CD4-positive, alpha-beta memory T cell (primary cell): Measurements from ENCODE around the gene GBX1. TPM values are rescaled to one million over a fixed set of nuclear protein-coding genes. Genes with fewer than 3 reads are reported as not detected.
A peak's percentile ranks its signal among the peaks of the same experiment; 100 is the strongest.

Experiments used
- CTCF ChIA-PET: fragments of 350-600 bp; sonication (Branson Sonifier 250); formaldehyde crosslinking; loops from one replicate; lab custom pipeline; 2021; ENCODE audit warnings: inconsistent platforms; ENCODE audit not compliant: partially characterized antibody; lab: Charles Lee
- POLR2A ChIA-PET: fragments of 350-600 bp; sonication (Branson Sonifier 250); formaldehyde crosslinking; loops from one replicate; lab custom pipeline; 2021; ENCODE audit not compliant: partially characterized antibody; lab: Charles Lee
- DNase-seq, 5 donors: peaks; one replicate each; pipeline versions ENCODE4 v3.0.0 to v3.0.0-alpha.2; 2020 to 2022; ENCODE audit warnings: mixed read lengths in 1 of 5
- H3K27ac ChIP-seq: one replicate; pipeline ENCODE4 v1.7.0; 2013; ENCODE audit warnings: low read depth, low read length
- H3K27me3 ChIP-seq: 2 replicates; pipeline ENCODE4 v1.7.0; 2013; ENCODE audit warnings: mild to moderate bottlenecking, low read length, moderate library complexity; ENCODE audit not compliant: insufficient read depth
- H3K36me3 ChIP-seq: 2 replicates; pipeline ENCODE4 v1.7.0; 2013; ENCODE audit warnings: mild to moderate bottlenecking, low read length, moderate library complexity; ENCODE audit not compliant: insufficient read depth
- H3K4me1 ChIP-seq: 2 replicates; pipeline ENCODE4 v1.7.0; 2013; ENCODE audit warnings: mild to moderate bottlenecking, low read length, moderate library complexity; ENCODE audit not compliant: insufficient read depth
- H3K4me3 ChIP-seq, 2 donors: one replicate each; pipeline ENCODE4 v1.7.0; 2013; ENCODE audit warnings: low read length in 2 of 2, mild to moderate bottlenecking in 1 of 2
- H3K9me3 ChIP-seq, 2 donors: one replicate each; pipeline ENCODE4 v1.7.0; 2013; ENCODE audit warnings: low read length in 2 of 2, control low read depth in 1 of 2; ENCODE audit not compliant: control insufficient read depth in 1 of 2
- H3K27ac Mint-ChIP-seq, 7 donors: one replicate each; pipeline ENCODE4 v1.8.0; 2020 to 2021; ENCODE audit warnings: mixed read lengths in 7 of 7, mild to moderate bottlenecking in 6 of 7, inconsistent platforms in 3 of 7, moderate library complexity in 3 of 7
- H3K27me3 Mint-ChIP-seq, 2 donors: one replicate each; pipeline ENCODE4 v1.8.0; 2020 to 2021; ENCODE audit warnings: mixed read lengths in 2 of 2
- H3K36me3 Mint-ChIP-seq, 2 donors: one replicate each; pipeline ENCODE4 v1.8.0; 2020 to 2021; ENCODE audit warnings: mixed read lengths in 2 of 2, inconsistent platforms in 1 of 2, mild to moderate bottlenecking in 1 of 2
- H3K4me1 Mint-ChIP-seq, 4 donors: one replicate each; pipeline ENCODE4 v1.8.0; 2020 to 2021; ENCODE audit warnings: mixed read lengths in 4 of 4, mild to moderate bottlenecking in 1 of 4
- H3K4me3 Mint-ChIP-seq, 8 donors: one replicate each; pipeline ENCODE4 v1.8.0; 2020 to 2021; ENCODE audit warnings: mixed read lengths in 8 of 8, mild to moderate bottlenecking in 7 of 8, moderate library complexity in 6 of 8, inconsistent platforms in 3 of 8
- H3K9me3 Mint-ChIP-seq, 8 donors: one replicate each; pipeline ENCODE4 v1.8.0; 2020 to 2021; ENCODE audit warnings: mixed read lengths in 8 of 8, mild to moderate bottlenecking in 5 of 8, inconsistent platforms in 3 of 8, moderate library complexity in 1 of 8
- intact Hi-C: fragments of 100-400 bp; cut with micrococcal nuclease; formaldehyde crosslinking; loops from one replicate; pipeline ENCODE4 v1.15.1; 2023
- polyA plus RNA-seq, 2 donors: library from polyadenylated mRNA; unstranded; fragments of 300-500 nt; fragmentation: Illumina TruSeq; gene quantifications; one replicate each; pipeline ENCODE4 v1.2.3, GENCODE V29; 2021
- total RNA-seq, 2 experiments: library from RNA; stranded (reverse); gene quantifications; one replicate each; pipeline ENCODE4 v1.2.3, GENCODE V29; 2021

GBX1 gene
- total and polyA plus RNA-seq, 4 experiments from 2014 or later, result not detected

DNA sequence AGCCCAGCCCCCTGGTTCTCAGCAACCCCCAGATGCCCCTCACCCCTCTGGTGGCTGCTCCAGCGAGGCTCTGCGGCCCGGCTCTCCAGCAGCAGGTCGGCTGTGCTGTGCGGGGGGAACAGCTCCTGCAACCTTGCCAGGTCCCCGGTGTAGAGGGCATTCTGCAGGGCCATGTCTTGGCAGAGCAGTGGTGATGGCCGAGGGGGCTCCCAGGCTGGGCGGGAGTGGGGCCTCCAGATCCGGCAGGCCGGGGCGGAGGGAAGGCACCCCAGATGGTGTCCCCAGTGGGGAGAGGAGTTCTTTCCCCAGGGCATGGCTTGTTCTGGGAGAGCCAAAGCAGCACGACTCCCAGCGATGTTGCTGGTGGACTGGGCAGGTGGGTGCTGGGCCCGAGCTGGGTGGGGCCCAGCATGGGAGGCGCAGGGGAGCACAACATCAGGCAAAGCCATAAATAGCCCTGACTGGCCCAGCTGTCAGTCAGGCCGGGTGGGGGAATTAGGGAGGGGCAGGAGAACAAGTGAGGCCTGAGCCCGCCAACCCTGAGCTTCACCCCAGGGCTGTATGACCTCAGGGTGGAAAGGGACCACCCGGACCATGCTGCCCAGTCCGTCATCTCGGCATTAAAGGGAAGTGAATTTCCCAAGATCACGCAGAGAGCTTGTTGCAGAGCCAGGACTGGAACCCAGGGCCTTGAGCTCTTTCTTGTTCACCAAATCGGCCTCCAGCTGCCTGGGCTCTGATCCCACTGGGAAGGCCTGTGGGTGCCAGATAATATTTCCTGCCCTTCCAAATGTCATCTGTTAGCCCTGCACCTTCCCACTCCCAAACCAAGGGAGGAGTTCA is 20.1 kb upstream of the GBX1 start:
- no peaks in the 10 kb centered on the region for H3K4me1 Mint-ChIP-seq
- no peak overlapping the region for H3K4me3 ChIP-seq
- no peaks in the 10 kb centered on the region for H3K27me3 Mint-ChIP-seq
- H3K36me3 ChIP-seq, result no peaks in the 10 kb centered on the region
- no peaks in the 10 kb centered on the region for H3K36me3 Mint-ChIP-seq
- H3K27me3 ChIP-seq, result no peaks in the 10 kb centered on the region
- H3K4me3 Mint-ChIP-seq, result no peak overlapping the region
- ChIA-PET CTCF (no interaction called here), POLR2A (no interaction called here)
- no peaks in the 10 kb centered on the region for H3K9me3 ChIP-seq
- no peak overlapping the region for H3K27ac ChIP-seq
- peaks cover 0 to 1% (median 0%) of the 10 kb centered on the region in 8 donors for H3K9me3 Mint-ChIP-seq
- H3K4me1 ChIP-seq, result no peaks in the 10 kb centered on the region
- intact Hi-C loops, result no loop called here
- no peak for DNase-seq
- H3K27ac Mint-ChIP-seq, result no peak overlapping the region

DNA sequence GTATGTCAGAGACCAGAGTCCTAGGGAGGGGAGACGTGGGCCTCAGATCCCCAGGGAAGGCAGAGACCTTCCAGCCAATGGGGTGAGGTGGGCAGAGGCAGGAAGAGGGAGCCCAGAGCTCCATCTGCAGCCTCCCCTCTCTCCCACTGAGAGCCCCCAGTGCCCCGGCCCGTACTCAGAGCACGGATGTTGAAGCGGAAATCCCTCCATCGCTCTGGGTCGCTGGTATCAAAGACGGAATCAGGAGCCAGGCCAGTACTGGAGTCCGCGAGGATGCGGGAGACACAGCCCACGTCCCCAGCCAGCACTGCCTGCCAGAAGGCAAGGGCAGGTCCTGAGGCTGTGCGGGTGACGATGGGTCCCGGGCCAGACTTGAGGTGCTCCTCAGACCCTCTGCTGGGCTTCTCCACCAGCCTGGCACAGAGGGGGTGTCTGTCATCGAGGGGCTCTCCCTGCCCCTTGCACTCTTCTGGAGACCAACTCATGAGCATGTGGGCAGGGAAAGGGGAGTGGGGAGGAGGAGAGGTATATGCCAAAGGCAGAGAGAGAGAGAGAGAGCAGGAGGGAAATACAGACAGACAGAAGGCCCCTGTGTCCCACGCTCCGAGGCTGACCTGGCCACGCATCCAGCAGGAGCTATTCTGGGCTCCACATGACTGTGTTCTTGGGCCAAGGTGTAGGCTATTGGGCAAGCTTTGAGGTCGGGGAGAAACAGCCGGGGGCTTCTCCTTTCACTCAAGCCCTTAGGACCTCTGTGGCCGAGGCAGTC is 19.3 kb upstream of the GBX1 start, which contains the start of gene ASB10:
Gene ASB10 (minus strand): TSS at position 611 of the 769 bp plus-strand sequence. CDS start 120 bp downstream, at position 491.
- no peak within 1 kb of the TSS for H3K4me3 ChIP-seq
- H3K36me3 ChIP-seq, result no peaks in the 10 kb centered on the region
- no peak for DNase-seq
- H3K36me3 Mint-ChIP-seq, result no peaks in the 10 kb centered on the region
- H3K4me1 Mint-ChIP-seq, result no peaks in the 10 kb centered on the region
- H3K27me3 ChIP-seq, result no peaks in the 10 kb centered on the region
- H3K27ac Mint-ChIP-seq, result no peak within 1 kb of the TSS
- H3K27me3 Mint-ChIP-seq, result peaks cover 0 to 2% of the 10 kb centered on the region in 2 donors
- H3K4me1 ChIP-seq, result no peaks in the 10 kb centered on the region
- no peak within 1 kb of the TSS for H3K4me3 Mint-ChIP-seq
- ChIA-PET CTCF (no interaction called here), POLR2A (no interaction called here)
- H3K9me3 Mint-ChIP-seq, result peaks cover 0 to 1% (median 0%) of the 10 kb centered on the region in 8 donors
- H3K27ac ChIP-seq, result no peak within 1 kb of the TSS
- intact Hi-C loops, result no loop called here
- no peaks in the 10 kb centered on the region for H3K9me3 ChIP-seq

DNA sequence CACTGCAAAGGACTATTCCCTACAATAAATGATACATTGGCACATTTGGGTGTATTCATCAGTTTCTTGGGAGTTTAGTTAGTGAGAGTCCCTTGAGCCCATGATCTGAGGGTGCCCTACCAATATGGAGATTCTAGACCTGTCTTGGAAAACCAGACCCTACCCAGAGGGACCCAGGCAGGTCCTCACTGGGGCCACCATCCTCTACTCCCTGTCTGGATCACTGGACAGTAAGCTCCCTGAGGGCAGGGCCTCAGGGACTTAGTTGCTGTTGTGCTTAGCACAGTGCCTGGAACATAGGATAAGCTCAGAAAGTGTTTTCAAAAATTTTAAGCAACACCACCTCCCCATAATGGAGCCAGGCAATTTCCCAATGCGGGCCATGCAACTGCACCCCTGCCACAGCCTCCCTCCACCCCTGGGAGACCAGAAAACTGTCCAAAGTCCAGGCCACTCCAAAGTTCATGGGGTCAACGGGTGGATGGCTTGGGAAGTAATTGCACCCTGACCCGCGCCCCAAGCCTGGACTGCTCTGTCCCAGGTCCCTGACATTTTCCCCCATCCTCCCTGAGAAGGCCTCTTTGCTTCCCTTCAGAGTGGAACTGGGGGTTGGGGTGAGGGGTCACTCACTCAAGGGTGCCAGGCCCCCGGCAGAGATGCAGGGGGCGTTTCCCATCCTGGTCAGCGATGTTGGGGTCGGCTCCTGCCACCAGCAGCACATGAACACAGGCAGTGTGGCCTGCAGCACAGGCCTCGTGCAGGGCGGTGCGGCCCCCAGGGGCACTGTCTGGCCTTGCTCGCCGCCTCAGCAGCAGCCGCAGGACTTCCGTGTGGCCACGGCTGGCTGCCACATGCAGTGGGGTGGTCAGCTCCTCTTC is 18.5 kb upstream of the GBX1 start:
- POLR2A ChIA-PET, result no interaction called here
- Histone ChIP-seq H3K9me3 (no peaks in the 10 kb centered on the region), H3K4me1 (no peaks in the 10 kb centered on the region), H3K4me3 (no peak overlapping the region), H3K27me3 (no peaks in the 10 kb centered on the region), H3K27ac (no peak overlapping the region), H3K36me3 (no peaks in the 10 kb centered on the region)
- Mint-ChIP-seq H3K36me3 (no peaks in the 10 kb centered on the region), H3K27ac (no peak overlapping the region), H3K4me3 (no peak overlapping the region), H3K27me3 (peaks cover 0 to 2% of the 10 kb centered on the region in 2 donors), H3K9me3 (peaks cover 0 to 1% (median 0%) of the 10 kb centered on the region in 8 donors), H3K4me1 (no peaks in the 10 kb centered on the region)
- DNase-seq, result no peak
- CTCF ChIA-PET, result interaction anchor here (1.0 kb wide), 1 partner anchor 41 kb away, joined by 3 read pairs; the partner anchor contains the start of gene ABCF2
- intact Hi-C loops, result no loop called here

DNA sequence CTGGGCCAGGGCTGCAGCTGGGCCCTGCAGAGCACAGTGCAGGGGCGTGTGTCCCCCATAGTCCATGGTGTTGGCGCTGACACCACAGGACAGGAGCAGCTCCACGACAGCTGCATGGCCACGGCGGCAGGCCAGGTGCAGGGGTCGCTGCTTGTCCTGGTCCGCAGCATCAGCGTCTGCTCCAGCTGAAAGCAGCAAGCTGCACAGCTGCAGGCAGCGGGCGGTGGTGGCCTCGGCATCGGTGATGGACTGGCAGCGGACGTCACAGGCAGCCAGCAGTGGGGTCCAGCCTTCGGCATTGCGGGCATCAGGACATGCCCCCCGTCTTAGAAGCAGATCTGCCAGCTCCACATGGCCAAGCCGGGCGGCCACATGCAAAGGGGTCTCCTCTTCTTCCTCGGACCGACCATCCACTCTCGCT is 13.5 kb upstream of the GBX1 start:
- CTCF ChIA-PET, result interaction anchor here (1.1 to 1.4 kb wide), 2 partner anchors 12 to 13 kb away, joined by 3 read pairs; no protein-coding TSS in a partner anchor

DNA sequence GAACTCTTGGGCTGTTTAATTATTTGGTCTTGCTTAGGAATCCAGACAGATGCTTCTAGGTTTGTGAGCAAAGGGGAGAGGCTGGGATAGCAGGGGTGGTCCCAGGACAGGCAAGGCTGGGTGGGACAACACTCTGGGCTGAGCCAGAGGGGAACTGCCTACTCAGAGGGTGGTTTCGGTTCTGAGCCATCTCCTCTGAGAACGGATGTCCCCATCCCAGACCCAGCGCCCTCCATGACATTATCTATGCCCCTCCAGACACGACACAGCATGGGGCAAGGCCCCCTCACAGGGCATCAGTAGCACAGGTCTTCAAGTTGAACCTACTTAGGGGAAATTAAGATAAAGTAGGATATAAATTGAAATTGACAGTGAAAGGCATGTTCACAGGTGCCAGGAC is 12.5 kb upstream of the GBX1 start:
- H3K27ac ChIP-seq, result no peak overlapping the region
- peaks cover 0 to under 1% (median 0%) of the 10 kb centered on the region in 4 donors for H3K4me1 Mint-ChIP-seq
- no peak overlapping the region for H3K27ac Mint-ChIP-seq
- no peaks in the 10 kb centered on the region for H3K4me1 ChIP-seq
- H3K27me3 Mint-ChIP-seq, result peaks cover 4 to 8% of the 10 kb centered on the region in 2 donors
- DNase-seq, result no peak
- no peaks in the 10 kb centered on the region for H3K9me3 Mint-ChIP-seq
- POLR2A ChIA-PET, result no interaction called here
- intact Hi-C loops, result no loop called here
- CTCF ChIA-PET, result interaction anchor here (1.5 kb wide), 1 partner anchor 14 kb away, joined by 5 read pairs; no protein-coding TSS in a partner anchor
- no peaks in the 10 kb centered on the region for H3K27me3 ChIP-seq
- H3K36me3 ChIP-seq, result no peaks in the 10 kb centered on the region
- no peaks in the 10 kb centered on the region for H3K9me3 ChIP-seq
- H3K4me3 Mint-ChIP-seq, result no peak overlapping the region
- H3K4me3 ChIP-seq, result no peak overlapping the region
- H3K36me3 Mint-ChIP-seq, result no peaks in the 10 kb centered on the region

More for the DNA sequence above, 13.5 kb upstream of the GBX1 start:
- no peaks in the 10 kb centered on the region for H3K36me3 Mint-ChIP-seq
- H3K4me1 Mint-ChIP-seq, result no peaks in the 10 kb centered on the region
- no peak overlapping the region for H3K4me3 ChIP-seq
- H3K9me3 Mint-ChIP-seq, result peaks cover 0 to 1% (median 0%) of the 10 kb centered on the region in 8 donors
- H3K27ac ChIP-seq, result no peak overlapping the region
- no peak overlapping the region for H3K4me3 Mint-ChIP-seq
- H3K9me3 ChIP-seq, result no peaks in the 10 kb centered on the region
- POLR2A ChIA-PET, result no interaction called here
- no peaks in the 10 kb centered on the region for H3K4me1 ChIP-seq
- DNase-seq, result no peak
- no peaks in the 10 kb centered on the region for H3K36me3 ChIP-seq
- H3K27ac Mint-ChIP-seq, result no peak overlapping the region
- intact Hi-C loops, result no loop called here
- peaks cover 4 to 8% of the 10 kb centered on the region in 2 donors for H3K27me3 Mint-ChIP-seq
- H3K27me3 ChIP-seq, result no peaks in the 10 kb centered on the region

DNA sequence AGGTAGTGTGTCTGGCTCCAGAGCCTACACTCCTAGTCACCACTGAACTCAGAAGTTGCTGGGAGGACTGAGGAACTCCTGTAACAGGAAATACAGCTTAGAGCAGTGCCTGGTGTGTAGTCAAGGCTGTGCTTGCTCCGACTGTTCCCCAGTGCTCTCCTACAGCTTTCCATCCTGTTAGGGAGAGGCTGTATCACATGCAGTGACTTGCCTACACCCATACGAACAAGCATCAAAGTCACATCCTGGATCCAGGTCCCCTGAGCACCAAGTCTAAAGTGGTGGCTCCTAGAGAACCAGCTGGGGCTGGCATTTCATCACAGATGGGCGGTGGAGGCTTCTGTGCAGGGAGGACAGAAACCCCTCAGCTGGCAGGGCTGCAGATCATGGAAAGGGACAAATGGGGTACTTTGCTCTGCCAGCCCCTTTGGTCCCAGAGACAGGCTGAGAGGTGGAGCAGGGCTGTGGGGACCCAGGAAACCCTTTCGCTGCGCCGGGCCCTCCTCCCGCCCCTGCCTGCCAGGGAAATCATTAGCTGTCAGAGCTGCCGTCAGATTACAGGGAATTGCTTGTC is 11.9 kb upstream of the GBX1 start:
- no peaks in the 10 kb centered on the region for H3K36me3 ChIP-seq
- H3K4me1 ChIP-seq, result no peaks in the 10 kb centered on the region
- ChIA-PET POLR2A (no interaction called here), CTCF (interaction anchor here (1.5 kb wide), 1 partner anchor 13 kb away, joined by 5 read pairs; no protein-coding TSS in a partner anchor)
- Mint-ChIP-seq H3K4me1 (peaks cover 0 to 4% (median 0%) of the 10 kb centered on the region in 4 donors), H3K4me3 (no peak overlapping the region), H3K9me3 (no peaks in the 10 kb centered on the region), H3K27me3 (peaks cover 4 to 11% of the 10 kb centered on the region in 2 donors), H3K36me3 (no peaks in the 10 kb centered on the region), H3K27ac (peak overlapping the region in 1 of 7 donors; percentile 17)
- intact Hi-C loops, result no loop called here
- no peak overlapping the region for H3K27ac ChIP-seq
- no peaks in the 10 kb centered on the region for H3K9me3 ChIP-seq
- H3K4me3 ChIP-seq, result no peak overlapping the region
- no peaks in the 10 kb centered on the region for H3K27me3 ChIP-seq
- no peak for DNase-seq
